Measurements from ENCODE around the gene ANGPT4. TPM values are rescaled to one million over a fixed set of nuclear protein-coding genes. Genes with fewer than 3 reads are reported as not detected.

Gene ANGPT4
- total and polyA plus RNA-seq, 8 donors, result 0.03 to 0.34 (median 0.18) TPM; not detected in 4

DNA sequence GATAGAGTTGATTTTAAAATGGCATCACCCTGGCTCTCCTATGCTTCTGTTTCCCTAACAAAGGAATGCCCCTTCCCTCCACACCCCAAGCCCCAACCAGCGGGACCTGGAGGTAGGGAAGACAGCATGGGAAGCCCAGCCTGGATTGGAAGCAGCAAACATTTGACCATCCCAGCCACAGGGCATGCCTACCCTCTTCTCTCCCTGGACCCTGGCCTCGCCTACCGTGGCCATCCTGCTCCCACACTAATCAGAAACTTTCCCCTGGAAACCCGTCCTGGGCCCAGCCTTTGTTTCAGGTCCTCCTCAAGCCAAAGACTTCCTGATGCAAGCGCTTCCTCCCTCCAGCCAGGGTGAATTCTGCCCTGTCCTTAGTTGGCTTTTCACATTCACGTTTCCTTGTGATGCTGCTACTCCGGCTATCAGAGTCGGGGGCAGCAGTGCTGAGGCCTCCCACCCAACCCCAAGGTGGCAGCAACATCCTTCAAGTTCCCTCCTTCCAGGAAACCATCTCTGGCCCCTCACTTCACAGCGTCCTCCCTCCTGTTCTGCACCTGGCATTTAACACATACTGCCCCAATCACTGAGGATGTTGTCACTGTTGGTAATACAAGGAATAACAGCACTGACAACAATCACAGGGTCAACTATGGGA is 18.2 kb upstream of the ANGPT4 start:
- FAIRE-seq (no peak), DNase-seq (no peak), ATAC-seq (no peak)
- H3K27ac ChIP-seq, result no peak overlapping the region
- TF ChIP-seq CTCF (IDR thresholded peaks at IDR 0.05), result no peak
- no peaks in the 10 kb centered on the region for H3K27me3 ChIP-seq
- no peaks in the 10 kb centered on the region for H3K36me3 ChIP-seq
- no peak overlapping the region for H3K4me3 ChIP-seq
- intact Hi-C loops (cut with DNase I), result no loop called here
- no peaks in the 10 kb centered on the region for H3K4me1 ChIP-seq
- 47 to 53% methylated on average over 9 of the region's 9 CpGs for WGBS, 2 donors
- no peaks in the 10 kb centered on the region for H3K9me3 ChIP-seq

DNA sequence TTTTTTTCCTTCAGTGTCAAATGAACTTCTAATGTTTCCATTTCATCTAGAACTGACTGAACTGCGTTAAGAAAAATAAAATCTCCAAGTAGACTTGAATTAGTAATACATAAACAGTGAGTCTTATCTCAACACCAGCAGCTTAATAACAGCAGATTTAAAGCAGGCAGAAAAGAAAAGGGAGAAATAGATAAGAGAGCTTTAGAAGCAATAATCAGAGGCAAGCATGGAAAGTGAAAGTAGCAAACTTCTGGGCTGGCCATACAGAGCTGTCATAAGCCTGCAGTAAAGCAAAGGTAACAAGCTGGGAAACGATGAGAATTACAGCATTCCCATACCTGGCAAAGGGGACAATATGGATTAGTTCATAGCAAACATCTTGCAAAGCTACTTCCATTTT is 16.9 kb upstream of the ANGPT4 start:
- 67 to 82% methylated on average over 2 of the region's 2 CpGs for WGBS, 2 donors
- Histone ChIP-seq H3K9me3 (no peaks in the 10 kb centered on the region), H3K4me3 (no peak overlapping the region), H3K27me3 (no peaks in the 10 kb centered on the region), H3K36me3 (no peaks in the 10 kb centered on the region), H3K4me1 (no peaks in the 10 kb centered on the region), H3K27ac (no peak overlapping the region)
- no peak for FAIRE-seq
- DNase-seq, result no peak
- ATAC-seq, result no peak
- no peak for TF ChIP-seq CTCF (IDR thresholded peaks at IDR 0.05)
- intact Hi-C loops (cut with DNase I), result no loop called here

DNA sequence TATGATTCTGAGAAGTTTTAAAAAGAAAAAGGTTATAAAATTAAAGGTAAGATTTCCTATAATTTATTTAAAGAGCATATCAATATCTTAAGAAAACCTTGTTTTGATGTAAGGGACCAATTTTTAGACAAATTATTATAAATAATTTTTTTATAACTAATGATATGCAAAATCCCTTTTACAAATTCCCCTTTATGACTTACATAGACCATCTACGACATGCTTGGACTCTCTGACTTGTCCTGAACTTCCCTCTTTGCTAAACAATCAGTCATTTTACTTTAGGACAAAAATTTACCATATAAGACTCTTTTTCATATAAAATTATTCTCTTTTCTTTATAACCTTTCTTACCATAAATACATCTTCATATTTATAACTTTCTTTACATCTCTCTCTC is 15.3 kb upstream of the ANGPT4 start:
- H3K27me3 ChIP-seq, result no peaks in the 10 kb centered on the region
- 35 to 37% methylated on average over 1 of the region's 1 CpG for WGBS, 2 donors
- H3K4me1 ChIP-seq, result no peaks in the 10 kb centered on the region
- ATAC-seq (no peak), FAIRE-seq (no peak), DNase-seq (no peak)
- TF ChIP-seq CTCF (IDR thresholded peaks at IDR 0.05), result no peak
- intact Hi-C loops (cut with DNase I), result no loop called here
- no peaks in the 10 kb centered on the region for H3K36me3 ChIP-seq
- no peak overlapping the region for H3K4me3 ChIP-seq
- no peak overlapping the region for H3K27ac ChIP-seq
- no peaks in the 10 kb centered on the region for H3K9me3 ChIP-seq

DNA sequence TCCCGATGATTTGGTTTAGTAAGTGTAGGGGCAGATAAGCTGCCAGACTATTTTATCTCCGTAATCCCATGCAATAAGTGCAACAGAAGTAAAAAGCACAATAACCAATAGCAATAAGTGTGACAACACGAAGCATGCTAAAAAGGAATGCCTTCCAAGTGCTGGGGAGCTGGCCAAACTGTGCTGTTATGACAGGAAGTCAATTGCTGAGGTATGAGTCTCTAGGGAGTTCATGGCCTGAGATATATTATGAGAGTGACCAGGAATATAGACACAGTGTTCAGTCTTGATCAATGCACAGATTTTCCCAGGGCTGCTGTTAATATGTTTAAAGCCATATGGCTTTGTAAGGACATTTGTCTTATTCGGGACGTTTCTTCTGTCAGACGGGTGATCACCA is 10.5 kb upstream of the ANGPT4 start:
- FAIRE-seq, result no peak
- H3K9me3 ChIP-seq, result no peaks in the 10 kb centered on the region
- intact Hi-C loops (cut with DNase I), result no loop called here
- peak in 1 of 4 donors; percentile 48 for ATAC-seq
- no peak for DNase-seq
- 31 to 46% methylated on average over 6 of the region's 6 CpGs for WGBS, 2 donors
- TF ChIP-seq CTCF (IDR thresholded peaks at IDR 0.05), result no peak
- no peaks in the 10 kb centered on the region for H3K36me3 ChIP-seq
- H3K27ac ChIP-seq, result no peak overlapping the region
- H3K27me3 ChIP-seq, result no peaks in the 10 kb centered on the region
- no peak overlapping the region for H3K4me3 ChIP-seq
- H3K4me1 ChIP-seq, result no peaks in the 10 kb centered on the region

DNA sequence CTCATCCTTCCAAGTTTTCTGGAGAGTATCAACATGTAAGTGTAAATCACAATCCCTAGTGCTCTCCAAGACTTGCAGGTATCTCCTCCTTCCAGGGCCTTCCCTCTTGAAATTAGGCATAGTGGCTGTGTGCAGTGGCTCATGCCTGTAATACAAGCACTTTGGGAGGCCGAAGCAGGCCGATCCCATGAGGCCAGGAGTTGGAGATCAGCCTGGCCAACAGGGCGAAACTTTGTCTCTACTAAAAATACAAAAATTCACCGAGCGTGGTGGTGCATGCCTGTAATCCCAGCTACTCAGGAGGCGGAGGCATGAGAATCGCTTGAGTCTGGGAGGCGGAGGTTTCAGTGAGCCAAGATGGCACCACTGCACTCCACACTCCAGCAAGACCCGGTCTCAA is 9.4 kb upstream of the ANGPT4 start:
- no peaks in the 10 kb centered on the region for H3K9me3 ChIP-seq
- DNase-seq, result no peak
- FAIRE-seq, result no peak
- no peak for ATAC-seq
- H3K4me3 ChIP-seq, result no peak overlapping the region
- TF ChIP-seq CTCF (IDR thresholded peaks at IDR 0.05), result no peak
- intact Hi-C loops (cut with DNase I), result no loop called here
- WGBS, 2 donors, result 73 to 78% methylated on average over 9 of the region's 9 CpGs
- no peak overlapping the region for H3K27ac ChIP-seq
- H3K27me3 ChIP-seq, result no peaks in the 10 kb centered on the region
- H3K36me3 ChIP-seq, result no peaks in the 10 kb centered on the region
- H3K4me1 ChIP-seq, result no peaks in the 10 kb centered on the region

Measured in pancreas (tissue), 10 donors.